Measurements from ENCODE around the gene ZNF503. TPM values are rescaled to one million over a fixed set of nuclear protein-coding genes. Genes with fewer than 3 reads are reported as not detected.

The ZNF503 gene
- total RNA-seq, 4 donors from 2014 or later: 9.7 to 17.5 (median 14.8) TPM

- Histone ChIP-seq H3K36me3 (no peaks in the 10 kb centered on the region), H3K4me1 (no peaks in the 10 kb centered on the region), H3K4me3 (no peak overlapping the region), H3K27me3 (no peaks in the 10 kb centered on the region), H3K27ac (no peak overlapping the region), H3K9me3 (peaks cover 0 to 11% (median 0%) of the 10 kb centered on the region in 3 donors)
- 90 to 96% methylated on average over 3 of the region's 3 CpGs for WGBS, 2 donors
- intact Hi-C loops (cut with DNase I): no loop called here
- no peak for TF ChIP-seq POLR2A (IDR thresholded peaks at IDR 0.05)
- TF ChIP-seq CTCF (IDR thresholded peaks at IDR 0.05): no peak
- no peak for DNase-seq
These were observed 15.4 kb downstream of the ZNF503 start for GRCh38 chr10:75386128-75386527.

GRCh38 chr10:75379817-75380216 is 21.7 kb downstream of the ZNF503 start:
- 77 to 97% methylated on average over 3 to 6 of the region's 6 CpGs for WGBS, 2 donors
- Histone ChIP-seq H3K27ac (peak overlapping the region in 3 of 4 donors; percentile 18 to 77 (median 66)), H3K4me3 (no peak overlapping the region), H3K27me3 (no peaks in the 10 kb centered on the region), H3K4me1 (peaks cover 0 to 21% (median 0%) of the 10 kb centered on the region in 3 donors), H3K36me3 (no peaks in the 10 kb centered on the region), H3K9me3 (no peaks in the 10 kb centered on the region)
- intact Hi-C loops (cut with DNase I): no loop called here
- no peak for DNase-seq
- TF ChIP-seq CTCF (IDR thresholded peaks at IDR 0.05): no peak
- TF ChIP-seq POLR2A (IDR thresholded peaks at IDR 0.05): no peak

DNA sequence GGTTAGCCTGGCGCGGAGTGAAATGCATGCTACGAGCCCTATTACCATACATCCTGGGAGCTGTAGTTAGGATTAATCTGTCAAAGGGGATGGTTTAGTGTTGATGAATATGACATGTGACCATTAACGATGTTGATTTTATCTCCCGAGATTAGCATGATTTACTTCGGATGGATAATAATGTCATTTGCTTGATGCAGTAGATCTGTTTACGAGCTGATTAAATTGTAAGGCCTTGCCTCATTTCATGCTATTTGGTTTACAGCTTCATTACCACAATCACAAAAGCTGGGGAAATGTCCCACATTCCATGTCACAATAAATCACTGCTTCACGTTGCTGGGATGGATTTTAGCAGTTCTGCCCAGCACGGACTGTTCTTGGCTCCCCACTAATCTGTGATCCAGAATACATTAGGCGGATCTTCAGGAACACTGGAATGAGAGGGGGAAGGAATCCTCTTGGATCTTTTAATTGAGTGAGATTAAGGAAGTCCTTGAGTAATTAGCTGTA is 22.3 kb downstream of the ZNF503 start:
- H3K4me3 ChIP-seq: no peak overlapping the region
- intact Hi-C loops (cut with DNase I): no loop called here
- no peaks in the 10 kb centered on the region for H3K36me3 ChIP-seq
- no peak for DNase-seq
- WGBS, 2 donors: 52 to 62% methylated on average over 10 of the region's 10 CpGs
- peak overlapping the region in 2 of 4 donors; percentile 66 to 77 for H3K27ac ChIP-seq
- peaks cover 0 to 21% (median 0%) of the 10 kb centered on the region in 3 donors for H3K4me1 ChIP-seq
- TF ChIP-seq CTCF (IDR thresholded peaks at IDR 0.05): no peak
- TF ChIP-seq POLR2A (IDR thresholded peaks at IDR 0.05): no peak
- no peaks in the 10 kb centered on the region for H3K9me3 ChIP-seq
- no peaks in the 10 kb centered on the region for H3K27me3 ChIP-seq

- WGBS, 2 donors: 78 to 90% methylated on average over 2 of the region's 2 CpGs
- TF ChIP-seq CTCF (IDR thresholded peaks at IDR 0.05) (no peak), POLR2A (IDR thresholded peaks at IDR 0.05) (no peak)
- Histone ChIP-seq H3K4me1 (peaks cover 0 to 21% (median 0%) of the 10 kb centered on the region in 3 donors), H3K9me3 (no peaks in the 10 kb centered on the region), H3K27me3 (no peaks in the 10 kb centered on the region), H3K36me3 (no peaks in the 10 kb centered on the region), H3K27ac (peak overlapping the region in 2 of 4 donors; percentile 28 to 77), H3K4me3 (no peak overlapping the region)
- intact Hi-C loops (cut with DNase I): no loop called here
- no peak for DNase-seq
These were observed 23.2 kb downstream of the ZNF503 start for GRCh38 chr10:75378379-75378778.

- Histone ChIP-seq H3K9me3 (no peaks in the 10 kb centered on the region), H3K36me3 (no peaks in the 10 kb centered on the region), H3K4me3 (no peak overlapping the region), H3K4me1 (peaks cover 0 to 21% (median 0%) of the 10 kb centered on the region in 3 donors), H3K27ac (peak overlapping the region in 2 of 4 donors; percentile 1 to 28), H3K27me3 (no peaks in the 10 kb centered on the region)
- TF ChIP-seq POLR2A (IDR thresholded peaks at IDR 0.05): no peak
- WGBS, 2 donors: 71 to 81% methylated on average over 3 of the region's 3 CpGs
- intact Hi-C loops (cut with DNase I): no loop called here
- DNase-seq: no peak
These were observed 23.7 kb downstream of the ZNF503 start for GRCh38 chr10:75377869-75378268.

GRCh38 chr10:75375838-75376237 is 25.7 kb downstream of the ZNF503 start:
- no peak for DNase-seq
- H3K27ac ChIP-seq: no peak overlapping the region
- TF ChIP-seq CTCF (IDR thresholded peaks at IDR 0.05) (no peak), POLR2A (IDR thresholded peaks at IDR 0.05) (no peak)

More at GRCh38 chr10:75375838-75376237, 25.7 kb downstream of the ZNF503 start:
- peaks cover 0 to 21% (median 0%) of the 10 kb centered on the region in 3 donors for H3K4me1 ChIP-seq
- H3K36me3 ChIP-seq: no peaks in the 10 kb centered on the region
- 72 to 86% methylated on average over 2 of the region's 2 CpGs for WGBS, 2 donors
- intact Hi-C loops (cut with DNase I): no loop called here
- no peaks in the 10 kb centered on the region for H3K9me3 ChIP-seq
- H3K27me3 ChIP-seq: no peaks in the 10 kb centered on the region
- no peak overlapping the region for H3K4me3 ChIP-seq

All from esophagus squamous epithelium (tissue), 5 donors.